Suppressor macrophage (primary cell): ENCODE results near the gene RMND5A.

Experiments
- DNase-seq, 4 experiments: peaks; one replicate each; pipeline ENCODE4 v3.0.0-alpha.2; 2020 to 2022

The RMND5A gene

GRCh38 chr2:86793752-86794151, 73.7 kb downstream of the RMND5A start:
- DNase-seq: no peak

- DNase-seq: no peak
Observed at GRCh38 chr2:86794861-86795260, 74.8 kb downstream of the RMND5A start.

GRCh38 chr2:86800856-86801567, 80.9 kb downstream of the RMND5A start:
- DNase-seq: no peak

GRCh38 chr2:86806059-86806857, 86.2 kb downstream of the RMND5A start:
- DNase-seq: no peak

GRCh38 chr2:86807133-86807467, 87.0 kb downstream of the RMND5A start:
- no peak for DNase-seq

- peak in 3 of 4 experiments; percentile 21 to 42 (median 22) for DNase-seq
Observed at GRCh38 chr2:86807468-86808275, 87.6 kb downstream of the RMND5A start.

- DNase-seq: peak; percentile 82 to 91 (median 88)
Observed at GRCh38 chr2:86808315-86809161, 88.4 kb downstream of the RMND5A start.

GRCh38 chr2:86809481-86810121, 89.5 kb downstream of the RMND5A start:
- peak in 1 of 4 experiments; percentile 4 for DNase-seq

- no peak for DNase-seq
Observed at GRCh38 chr2:86815611-86816010, 95.5 kb downstream of the RMND5A start.

- no peak for DNase-seq
Observed at GRCh38 chr2:86818114-86818801, 98.2 kb downstream of the RMND5A start.

GRCh38 chr2:86818957-86819356, 98.9 kb downstream of the RMND5A start:
- no peak for DNase-seq

- no peak for DNase-seq
Observed at GRCh38 chr2:86821306-86821705, 101.2 kb downstream of the RMND5A start.

GRCh38 chr2:86821842-86822241, 101.8 kb downstream of the RMND5A start:
- no peak for DNase-seq

- no peak for DNase-seq
Observed at GRCh38 chr2:86822668-86823345, 102.7 kb downstream of the RMND5A start.

GRCh38 chr2:86825036-86825692, 105.1 kb downstream of the RMND5A start:
- DNase-seq: no peak

GRCh38 chr2:86825693-86826381, 105.7 kb downstream of the RMND5A start:
- DNase-seq: no peak

GRCh38 chr2:86826951-86827350, 106.9 kb downstream of the RMND5A start:
- no peak for DNase-seq
